CD4-positive, alpha-beta T cell treated with Interleukin-17A for 4 hours (primary cell): ENCODE data around the gene EZR.
"Not testable (repeated sequence)": the region's sequence is repeated elsewhere in the genome, so short reads cannot be mapped to it uniquely, and the experiment has no call there.

Experiments used
- DNase-seq: peaks from one replicate; pipeline ENCODE4 v3.0.0-alpha.2; 2020; ENCODE audit warnings: mixed read lengths

Gene EZR

DNA sequence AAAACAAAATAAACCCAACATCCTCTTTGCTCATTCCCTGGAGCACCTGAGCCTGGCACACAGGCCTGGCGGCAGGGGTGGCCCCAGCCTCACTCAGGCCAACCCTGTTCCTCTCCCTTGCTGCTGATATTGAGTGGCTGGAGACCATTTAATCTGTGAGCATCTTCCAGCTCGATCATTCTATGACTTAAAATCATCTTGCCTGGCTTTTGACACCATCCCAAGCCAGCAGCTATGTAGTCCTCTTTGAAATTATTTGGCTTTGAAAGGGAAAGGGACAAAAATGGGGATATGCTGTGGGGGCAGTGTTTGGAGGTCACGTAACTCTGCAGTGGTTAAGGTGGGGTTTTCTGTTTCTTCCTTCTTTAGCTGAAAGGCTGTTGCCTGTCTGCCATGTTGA, 22.8 kb downstream of the EZR start:
- DNase-seq = no peak

DNA sequence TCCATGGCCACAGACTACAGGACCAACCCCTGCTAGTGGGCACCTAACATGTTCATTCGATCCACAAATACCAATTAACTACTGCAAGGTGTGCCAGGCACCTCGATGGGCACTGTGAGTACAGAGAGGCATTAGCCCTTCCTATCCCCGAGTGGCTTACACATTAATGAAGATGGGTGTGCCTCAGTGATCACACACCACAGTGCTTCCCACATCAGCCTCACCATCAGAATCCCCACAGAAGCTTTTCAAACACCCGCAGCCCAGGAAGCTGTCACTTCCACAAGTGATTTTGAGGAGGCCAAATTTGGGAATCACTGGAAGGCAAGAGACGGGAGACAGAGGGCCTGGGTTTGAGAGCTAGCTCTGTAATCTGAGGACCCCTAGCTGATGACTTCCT, 23.7 kb downstream of the EZR start:
- DNase-seq = no peak

DNA sequence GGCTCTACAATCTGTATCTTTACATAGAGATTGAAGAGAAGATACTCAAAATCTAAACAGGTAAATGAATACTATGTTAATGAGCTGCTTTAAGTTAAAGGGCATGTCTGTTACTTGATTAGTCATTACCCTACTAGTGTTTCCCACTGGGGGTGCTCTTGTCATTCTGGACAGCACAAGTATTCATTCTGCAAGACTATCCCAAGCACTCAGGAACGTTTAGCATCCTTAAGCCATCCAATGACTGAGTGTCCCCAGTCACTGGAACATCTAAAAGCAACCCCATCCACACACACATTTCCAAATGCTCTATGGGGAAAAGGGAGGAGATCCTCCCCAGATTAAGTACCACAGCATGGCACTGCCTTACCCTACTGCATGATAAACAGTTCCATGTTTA, 25.7 kb downstream of the EZR start:
- peak; percentile 44 for DNase-seq

DNA sequence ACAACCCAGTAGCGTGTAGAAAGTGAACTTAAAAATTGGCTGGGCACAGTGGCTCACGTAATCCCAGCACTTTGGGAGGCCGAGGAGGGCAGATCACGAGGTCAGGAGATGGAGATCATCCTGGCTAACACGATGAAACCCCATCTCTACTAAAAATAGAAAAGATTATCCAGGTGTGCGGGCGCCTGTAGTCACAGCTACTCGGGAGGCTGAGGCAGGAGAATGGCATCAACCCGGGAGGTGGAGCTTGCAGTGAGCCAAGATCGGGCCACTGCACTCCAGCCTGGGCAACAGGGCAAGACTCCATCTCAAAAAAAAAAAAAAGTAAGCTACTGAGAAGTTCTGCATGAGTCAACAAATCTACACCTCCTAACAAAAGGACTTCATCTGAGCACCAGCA, 26.7 kb downstream of the EZR start:
- DNase-seq = not testable (repeated sequence)

DNA sequence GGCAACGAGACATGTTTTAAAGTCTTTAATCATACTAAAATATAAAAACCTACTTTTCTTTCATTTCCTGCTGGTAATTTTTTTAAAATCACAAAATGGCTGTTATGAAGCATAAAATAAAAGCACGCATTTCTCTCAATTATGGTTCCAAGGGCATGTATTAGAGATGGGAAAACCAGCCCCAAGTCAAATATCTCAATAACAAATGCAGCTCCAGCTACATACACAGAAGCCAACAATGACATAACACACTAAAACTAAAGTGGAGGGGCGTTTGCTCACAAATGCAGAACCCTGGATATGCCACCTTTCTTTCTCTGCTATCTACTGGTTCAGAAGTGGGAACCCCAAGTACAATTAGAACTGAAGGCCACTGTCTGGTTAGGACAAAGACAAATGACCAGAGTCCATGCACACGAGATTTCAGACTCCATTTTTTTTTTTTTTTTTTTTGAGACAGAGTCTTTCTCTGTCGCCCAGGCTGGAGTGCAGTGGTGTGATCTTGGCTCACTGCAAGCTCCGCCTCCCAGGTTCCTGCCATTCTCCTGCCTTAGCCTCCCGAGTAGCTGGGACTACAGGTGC, 27.8 kb downstream of the EZR start:
- DNase-seq = no peak

DNA sequence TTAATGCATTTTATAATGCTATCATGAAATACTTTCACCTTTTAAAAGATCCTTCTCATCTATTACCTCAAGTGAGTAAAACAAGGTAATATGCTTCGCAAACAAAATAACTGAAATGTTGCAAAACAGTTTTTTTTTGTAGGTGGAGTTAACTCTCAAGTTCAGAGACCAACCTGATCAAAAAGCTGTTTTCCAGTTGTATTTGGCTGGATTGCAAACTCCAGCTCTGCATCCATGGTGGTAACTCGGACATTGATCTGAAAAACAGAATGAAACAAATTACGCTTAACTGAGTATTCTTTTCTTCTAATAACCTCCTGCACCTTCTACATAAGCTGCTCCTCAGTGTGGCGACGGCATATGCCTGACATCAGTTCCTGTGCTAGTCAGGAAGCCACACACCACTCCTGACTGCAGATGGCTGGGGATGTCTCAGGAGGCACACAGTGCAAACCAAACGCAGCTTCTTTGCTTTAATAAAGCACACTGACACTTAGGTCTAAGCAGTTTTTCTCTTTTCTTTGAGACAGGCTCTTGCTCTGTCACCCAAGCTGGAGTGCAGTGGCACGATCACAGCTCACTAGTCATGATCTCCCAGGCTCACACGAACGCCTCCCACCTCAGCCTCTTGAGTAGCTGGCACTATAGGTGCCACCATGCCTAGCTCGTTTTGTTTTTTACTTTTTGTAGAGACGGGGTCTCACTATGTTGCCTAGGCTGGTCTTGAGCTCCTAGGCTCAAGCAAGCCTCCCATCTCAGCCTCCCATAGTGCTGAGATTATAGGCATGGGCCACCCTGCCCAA, 29.9 kb downstream of the EZR start:
- peak; percentile 69 for DNase-seq

DNA sequence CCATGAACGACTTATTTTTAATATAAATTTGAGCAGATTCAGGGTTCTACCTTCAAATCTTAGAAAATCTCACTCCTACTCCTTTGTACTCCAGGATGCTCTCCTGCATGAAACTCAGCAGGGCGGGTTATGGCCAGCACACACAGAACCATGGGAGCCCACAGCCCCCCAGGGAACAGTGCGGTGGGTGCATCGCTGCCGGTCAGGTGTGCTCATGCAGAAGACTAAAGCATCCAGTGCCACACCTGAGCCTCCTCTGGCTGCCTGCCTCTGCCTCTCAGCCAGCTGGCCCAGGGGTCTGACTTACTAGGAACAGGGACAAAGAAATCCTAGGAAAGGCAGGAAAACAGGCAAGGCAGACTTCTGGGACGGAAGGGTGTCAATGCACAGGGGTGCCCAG, 31.8 kb downstream of the EZR start:
- DNase-seq = no peak

DNA sequence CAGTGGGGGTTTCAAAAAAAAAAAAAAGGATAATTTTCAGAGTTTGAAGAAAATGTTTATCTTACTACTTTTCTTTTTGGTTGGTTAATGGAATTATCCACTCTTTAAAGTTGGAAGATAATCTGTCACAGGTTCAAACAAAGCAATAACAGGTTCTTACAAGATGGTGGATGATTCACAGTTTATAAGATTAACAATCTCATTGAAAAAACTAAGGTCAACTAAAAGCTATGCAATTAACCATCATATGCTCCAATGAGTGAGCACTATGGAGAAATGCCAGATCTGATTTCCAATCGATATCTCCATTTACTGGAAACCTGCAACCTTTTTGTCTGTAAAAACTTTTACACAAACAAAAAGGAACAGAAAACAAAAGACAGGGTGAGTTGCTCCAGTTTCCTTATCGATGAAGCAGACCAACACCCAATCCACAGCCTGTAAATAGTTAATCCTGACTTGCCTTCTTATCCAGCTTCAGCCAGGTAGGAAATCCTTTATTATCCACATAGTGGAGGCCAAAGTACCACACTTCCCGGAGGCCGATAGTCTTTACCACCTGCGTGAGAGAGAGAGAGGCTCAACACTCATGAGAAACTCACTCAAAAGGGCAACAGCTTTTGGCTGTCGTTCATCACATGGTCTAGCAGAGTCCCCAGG, 32.4 kb downstream of the EZR start:
- DNase-seq = no peak

DNA sequence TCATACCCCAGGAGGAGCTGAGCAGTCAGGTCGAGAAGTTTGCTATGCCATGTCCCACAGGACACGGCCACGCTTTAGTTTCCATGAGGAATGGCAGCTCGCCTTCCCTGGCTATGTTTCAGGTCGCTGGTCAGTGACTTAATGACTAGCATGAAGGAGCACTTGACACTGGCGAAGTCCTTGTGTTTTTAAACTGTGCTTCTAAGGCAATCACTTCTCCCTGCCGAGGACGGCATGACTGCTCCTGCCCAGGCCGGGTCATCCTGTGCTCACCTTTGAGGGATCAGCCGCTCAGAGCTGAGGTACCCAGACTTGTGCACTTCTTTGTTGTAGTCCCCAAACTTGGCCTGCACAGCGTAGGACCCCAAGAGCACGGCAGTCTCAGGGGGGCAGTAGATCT, 34.1 kb downstream of the EZR start:
- DNase-seq = no peak

DNA sequence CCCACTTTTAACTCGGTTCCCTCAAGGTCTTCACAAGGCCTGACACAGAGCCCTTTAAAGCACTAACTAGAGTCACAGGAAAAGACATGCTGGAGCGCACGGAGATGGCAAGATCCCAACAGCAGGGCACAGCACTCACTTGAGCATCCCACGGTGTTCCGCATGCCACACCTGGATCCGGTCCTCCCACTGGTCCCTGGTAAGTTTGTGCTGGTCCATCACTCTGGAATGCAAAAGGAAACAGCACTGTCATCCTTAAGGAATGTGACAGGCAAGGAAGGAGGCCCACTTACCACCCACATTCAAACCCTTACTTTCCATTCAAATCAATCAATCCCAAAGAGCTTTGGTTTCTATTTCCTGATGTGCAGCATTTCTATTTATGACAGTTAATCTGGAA, 34.7 kb downstream of the EZR start:
- no peak for DNase-seq

DNA sequence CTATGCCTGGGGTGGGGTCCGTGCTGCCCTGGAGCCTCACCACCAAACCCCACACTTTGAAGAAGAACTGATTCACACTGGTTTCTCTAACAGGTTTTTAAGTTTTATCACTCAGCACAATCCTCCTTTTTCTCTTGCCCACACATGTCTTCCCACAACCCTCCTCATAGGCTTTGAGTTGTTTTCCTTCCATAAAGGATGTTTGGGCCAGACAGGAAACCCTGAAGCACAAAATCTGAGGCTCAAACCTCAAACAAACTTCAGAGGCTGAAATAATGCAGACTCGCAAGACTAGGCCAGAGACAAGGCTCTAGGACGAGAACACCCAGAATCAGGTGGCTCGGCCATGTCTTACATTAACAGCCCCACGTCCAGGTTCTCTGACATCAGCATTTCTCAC, 35.3 kb downstream of the EZR start:
- DNase-seq = no peak

DNA sequence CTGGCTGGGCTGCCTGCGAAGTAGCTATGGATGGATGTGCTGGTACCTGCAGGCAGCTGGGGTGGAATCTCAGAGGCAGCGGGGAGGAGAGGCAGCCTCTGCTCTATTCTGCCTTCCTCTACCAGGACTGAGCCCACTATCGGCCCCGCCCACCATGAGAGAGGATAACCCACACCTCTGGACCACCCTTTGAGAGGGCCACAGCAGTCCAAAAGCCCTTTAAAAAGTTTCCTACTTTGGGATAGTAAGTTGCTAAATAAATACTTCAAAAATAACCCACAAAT, 36.1 kb downstream of the EZR start:
- DNase-seq = no peak

DNA sequence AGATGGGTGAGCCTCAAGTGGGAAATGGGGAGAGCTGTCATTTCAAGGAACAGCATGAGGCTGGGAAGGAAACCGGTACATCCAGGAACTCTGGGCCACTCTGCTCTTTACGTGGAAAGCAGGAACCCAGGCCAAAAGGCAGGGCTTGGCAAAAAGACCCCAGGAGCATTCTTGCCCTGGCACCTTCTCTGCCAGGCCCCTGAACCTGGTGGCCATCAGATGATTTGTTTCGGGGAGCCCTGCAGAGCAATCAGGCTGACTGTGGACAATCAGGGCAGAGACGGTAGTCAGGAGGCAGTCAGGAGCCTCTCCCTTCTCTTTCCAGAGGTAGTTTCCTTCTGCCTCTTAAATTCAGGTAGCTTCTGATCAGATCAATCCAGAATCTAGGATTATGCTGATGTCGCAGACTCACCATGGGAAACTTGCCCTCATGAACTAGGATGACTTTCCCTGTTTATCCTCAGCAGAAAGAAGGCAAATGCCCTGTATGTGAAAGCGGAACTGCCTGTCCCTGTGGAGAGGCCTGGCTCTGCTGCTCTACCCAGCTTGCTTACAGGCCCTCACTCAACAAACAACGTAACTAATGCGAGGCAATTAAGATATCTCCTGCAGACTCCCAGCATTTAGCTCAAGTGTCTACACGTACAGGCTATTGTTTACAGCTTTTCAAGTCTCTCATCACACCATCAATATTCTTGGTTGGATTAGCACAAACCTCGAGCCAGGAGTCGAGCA, 36.6 kb downstream of the EZR start:
- DNase-seq = no peak

DNA sequence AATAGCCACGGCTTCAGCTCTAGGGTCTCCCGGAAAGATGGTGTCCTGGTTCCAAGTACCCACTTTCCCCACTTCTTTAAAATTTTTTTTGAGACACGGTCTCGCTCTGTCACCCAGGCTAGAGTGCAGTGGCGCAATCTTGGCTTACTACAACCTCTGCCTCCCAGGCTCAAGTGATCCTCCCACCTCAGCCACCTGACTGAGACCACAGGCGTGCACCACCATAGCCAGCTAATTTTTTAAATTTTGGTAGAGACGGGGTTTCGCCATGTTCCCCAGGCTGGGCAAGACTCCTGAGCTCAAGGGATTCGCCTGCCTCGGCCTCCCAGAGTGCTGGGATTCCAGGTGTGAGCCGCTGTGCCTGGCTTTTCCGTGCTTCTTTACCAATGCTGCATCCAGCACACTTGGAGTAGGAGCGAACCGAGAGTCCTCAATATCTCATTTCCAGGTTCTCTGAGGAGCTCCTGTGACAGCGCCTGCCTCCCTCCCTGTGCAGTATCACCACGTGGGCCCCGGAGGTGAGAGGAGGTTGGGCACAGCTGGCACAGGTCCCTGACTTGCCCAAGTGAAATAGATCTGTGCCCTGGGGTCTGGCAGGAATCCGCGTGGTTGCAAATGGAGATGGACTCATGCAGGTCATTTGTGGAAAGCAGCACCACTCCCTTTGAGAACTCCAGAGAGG, 37.3 kb downstream of the EZR start:
- no peak for DNase-seq

DNA sequence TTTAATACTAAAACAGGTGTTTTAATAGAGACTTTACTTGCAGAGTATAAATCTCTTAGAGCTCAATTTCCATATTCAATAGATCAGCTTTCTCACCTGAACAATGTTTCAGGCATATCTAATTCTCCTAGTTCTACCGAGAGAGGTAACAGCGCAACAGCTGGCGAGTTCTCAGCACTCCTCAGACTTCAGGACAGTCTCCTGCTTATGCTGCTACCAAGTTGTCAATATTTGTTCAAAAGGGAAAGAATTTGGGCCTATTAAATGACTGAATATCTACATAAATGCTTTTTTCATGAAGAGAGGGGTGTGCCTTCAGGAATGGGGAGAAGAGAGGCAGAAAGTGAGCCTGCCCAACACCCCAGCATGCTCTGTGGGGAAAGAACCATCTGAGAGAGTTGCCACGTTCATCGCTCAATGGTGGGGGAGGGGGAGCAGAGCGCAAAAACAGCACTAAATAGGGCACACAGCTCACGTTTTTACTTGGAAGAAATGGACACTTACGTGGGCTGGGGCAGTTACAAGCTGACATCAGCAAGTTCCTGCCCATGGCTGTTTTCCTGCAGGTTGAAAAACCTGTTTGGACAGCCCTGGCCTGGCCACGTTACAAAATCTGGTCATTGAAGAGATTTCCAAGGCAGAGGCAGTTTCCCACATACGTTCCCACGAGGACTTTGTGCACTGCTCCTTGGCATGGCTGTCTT, 38.0 kb downstream of the EZR start:
- DNase-seq = no peak

DNA sequence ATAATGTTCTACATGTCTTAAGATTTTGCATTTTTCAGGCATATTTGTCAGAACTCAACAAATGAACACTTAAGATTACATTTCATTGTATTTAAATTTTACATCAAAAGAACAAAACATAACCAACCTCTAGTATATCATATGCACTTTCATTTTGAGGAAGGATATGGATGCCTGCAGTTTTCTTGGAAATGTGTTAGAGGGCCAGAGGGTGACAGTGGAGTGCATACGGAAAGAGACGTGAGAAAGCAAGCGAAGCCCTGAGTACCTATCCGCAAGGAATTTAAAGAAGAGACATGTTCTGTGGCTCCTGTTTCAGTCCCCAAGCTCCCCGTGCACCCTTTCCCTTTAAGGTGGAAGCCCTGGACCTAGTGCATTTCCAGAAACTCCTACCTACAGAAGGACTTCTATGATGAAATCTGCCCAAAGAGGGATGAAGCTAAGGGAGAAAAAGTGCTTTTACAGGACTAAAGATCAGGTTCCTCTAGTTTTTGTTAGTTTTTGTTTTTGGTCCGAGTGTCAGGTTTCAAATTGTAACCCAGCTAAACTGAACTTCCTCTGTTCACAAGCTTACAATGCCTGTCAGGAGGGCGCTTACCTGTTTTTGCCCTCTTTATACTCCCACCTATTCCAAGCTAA, 38.8 kb downstream of the EZR start:
- DNase-seq = no peak

DNA sequence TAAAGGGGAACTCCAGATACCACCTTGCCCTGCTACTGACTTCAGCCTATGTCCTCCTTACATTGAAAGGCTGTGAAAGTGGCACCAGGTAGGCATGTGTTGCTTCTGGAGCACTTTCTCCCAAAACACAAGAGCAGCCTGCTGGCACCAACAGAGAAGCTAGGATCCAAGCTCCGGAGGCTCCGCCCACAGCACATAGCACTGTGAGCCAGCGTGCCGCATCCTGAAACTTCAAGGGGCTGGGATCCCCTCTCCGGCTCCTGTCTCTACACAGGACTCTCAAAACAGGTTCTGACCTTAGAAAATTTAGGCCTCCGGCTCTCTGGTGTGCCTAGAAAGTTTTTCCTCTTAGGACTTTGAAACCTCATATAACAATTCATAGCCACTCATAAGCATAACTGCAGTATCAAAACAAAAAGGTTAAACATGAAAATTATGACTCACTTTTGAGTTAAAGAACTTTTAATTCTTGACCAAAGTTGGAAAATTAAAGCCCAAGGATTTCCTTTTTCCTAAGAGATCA, 41.1 kb downstream of the EZR start:
- no peak for DNase-seq

DNA sequence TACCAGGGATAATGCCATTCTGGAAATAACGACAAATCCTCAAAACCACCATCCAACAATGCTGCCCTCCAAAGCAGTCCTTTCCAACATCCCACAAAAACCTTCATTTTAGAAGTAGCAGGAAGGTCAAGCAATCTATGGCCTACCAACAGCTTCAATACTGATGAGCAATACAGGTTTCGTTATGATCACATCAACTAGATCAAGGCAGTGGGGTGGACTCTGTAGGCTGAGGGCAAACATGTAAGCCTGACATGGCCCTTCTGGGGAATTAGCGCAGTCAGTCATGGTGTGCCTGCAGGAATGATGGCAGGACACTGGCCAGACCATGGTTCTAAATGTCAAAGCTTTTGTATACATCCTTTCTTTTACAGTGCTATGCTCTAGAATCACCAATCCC, 41.7 kb downstream of the EZR start:
- DNase-seq = no peak

DNA sequence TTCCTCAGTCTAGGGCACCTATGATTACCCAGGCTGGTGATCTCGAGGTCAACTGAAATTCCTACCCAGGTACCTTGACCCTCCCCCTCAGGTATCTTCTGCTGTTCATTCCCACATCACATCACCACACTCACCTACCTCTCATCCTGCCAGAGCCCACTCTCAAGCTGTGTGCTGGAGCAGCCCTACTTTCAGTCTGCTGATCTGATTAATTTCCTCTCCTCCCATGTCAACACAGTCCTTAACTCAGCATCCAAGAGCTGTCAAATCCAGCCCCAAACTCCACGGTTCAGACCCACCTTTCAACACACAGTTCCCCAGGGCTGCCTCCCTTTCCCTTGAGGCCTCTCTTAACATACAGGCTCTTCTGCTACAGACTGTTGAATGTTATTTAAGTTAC, 42.4 kb downstream of the EZR start:
- no peak for DNase-seq

DNA sequence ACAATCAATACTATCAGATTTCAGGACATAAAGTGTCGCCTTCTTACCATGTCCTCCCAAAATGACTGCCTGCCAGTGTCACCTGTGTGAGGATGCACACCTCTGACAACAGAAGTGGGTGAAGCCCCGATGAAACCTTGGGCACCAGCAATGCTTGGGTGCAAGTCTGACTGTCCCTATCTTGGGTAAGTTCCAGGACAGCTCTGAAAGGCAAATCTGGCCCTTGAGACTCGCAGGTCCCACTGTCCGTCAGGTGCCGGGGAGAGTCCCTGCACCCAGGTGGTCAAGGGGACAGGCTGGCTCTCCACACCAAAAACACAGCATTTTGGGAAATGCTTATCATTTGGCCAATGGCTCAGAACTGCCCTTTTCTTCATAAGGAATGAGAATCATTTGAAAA, 43.3 kb downstream of the EZR start:
- no peak for DNase-seq

DNA sequence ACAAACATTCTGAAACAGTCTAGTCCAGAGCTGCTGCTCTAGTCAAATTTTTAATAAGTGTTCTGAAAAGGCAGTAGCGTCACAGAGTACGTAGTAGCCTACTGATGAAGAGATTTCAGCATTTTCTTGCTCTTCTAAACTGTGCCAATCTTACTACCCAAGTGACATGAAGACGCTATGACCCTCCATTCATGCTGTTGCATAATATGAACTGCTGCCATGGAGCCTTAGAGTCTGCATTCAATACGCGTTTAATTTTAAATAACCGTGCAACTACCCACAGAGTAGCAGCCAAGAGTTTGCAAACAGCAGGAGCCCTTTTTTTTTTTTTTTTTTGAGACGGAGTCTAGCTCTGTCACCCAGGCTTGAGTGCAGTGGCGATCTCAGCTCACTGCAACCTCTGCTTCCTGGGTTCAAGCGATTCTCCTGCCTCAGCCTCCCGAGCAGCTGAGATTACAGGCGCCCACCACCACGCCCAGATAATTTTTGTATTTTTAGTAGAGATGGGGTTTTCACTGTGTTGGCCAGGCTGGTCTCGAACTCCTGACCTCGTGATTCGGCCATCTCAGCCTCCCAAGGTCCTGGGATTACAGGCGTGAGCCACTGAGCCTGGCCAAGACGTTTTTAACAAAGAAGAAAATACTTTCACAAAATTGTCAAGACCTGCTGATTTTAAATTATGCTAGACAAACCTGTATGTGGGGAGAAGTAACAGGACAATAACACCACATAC, 44.3 kb downstream of the EZR start:
- no peak for DNase-seq
